Body of pancreas (tissue), 4 donors: ENCODE measurements around the gene COL21A1.

ENCODE experiments used
- CTCF ChIP-seq, 7 experiments: fragments of 450-650 bp in 4 of 7; fragments of 200-600 bp in 3 of 7; sonication (generic) in 3 of 7; IDR thresholded peaks; one replicate each; pipeline ENCODE4 v1.5.1; 2016 to 2019; ENCODE audit warnings: antibody characterized with exemption in 7 of 7
- POLR2A ChIP-seq, 3 donors: fragments of 450-650 bp; IDR thresholded peaks; one replicate each; pipeline ENCODE4 v1.6.1; 2016; ENCODE audit warnings: antibody characterized with exemption in 3 of 3, mild to moderate bottlenecking in 2 of 3

- no peak for TF ChIP-seq CTCF (IDR thresholded peaks at IDR 0.05)
- TF ChIP-seq POLR2A (IDR thresholded peaks at IDR 0.05), result no peak
Observed at GRCh38 chr6:56152611-56153010, 94.8 kb downstream of the COL21A1 start.
